Lower leg skin (tissue), 3 donors: ENCODE measurements around the gene CUTA.

Experiments used
- CTCF ChIP-seq, 3 donors: fragments of 450-650 bp; IDR thresholded peaks; one replicate each; pipeline ENCODE4 v1.5.1; 2016; ENCODE audit warnings: antibody characterized with exemption in 3 of 3, mild to moderate bottlenecking in 3 of 3, moderate library complexity in 2 of 3
- POLR2A ChIP-seq, 2 donors: fragments of 450-650 bp; IDR thresholded peaks; one replicate each; pipeline ENCODE4 v1.6.1; 2016 to 2017; ENCODE audit warnings: antibody characterized with exemption in 2 of 2, mild to moderate bottlenecking in 1 of 2, moderate library complexity in 1 of 2

- TF ChIP-seq CTCF (IDR thresholded peaks at IDR 0.05) (no peak), POLR2A (IDR thresholded peaks at IDR 0.05) (no peak)
Observed at GRCh38 chr6:33373960-33374910, 43.7 kb downstream of the CUTA start.
